Caco-2 (cell line): ENCODE measurements around the gene GPSM1. TPM values are rescaled to one million over a fixed set of nuclear protein-coding genes. Genes with fewer than 3 reads are reported as not detected.

Experiments used
- BruUV-seq: library from RNA; stranded (reverse); fragments of 400-500 nt; replicated peaks from 2 replicates; lab custom pipeline; 2021; lab: Mats Ljungman, UMichigan
- CTCF ChIA-PET: fragments of 300-600 bp; sonication (Branson Sonifier 250); formaldehyde crosslinking; loops from one replicate; lab custom pipeline; 2022; ENCODE audit warnings: antibody characterized with exemption; lab: Charles Lee
- POLR2A ChIA-PET: fragments of 300-600 bp; sonication (Branson Sonifier 250); formaldehyde crosslinking; loops from one replicate; lab custom pipeline; 2022; ENCODE audit warnings: antibody characterized with exemption; lab: Charles Lee
- DNase-seq, 2 experiments: peaks; one replicate each; pipeline versions ENCODE4 v3.0.0 to v3.0.0-alpha.2; 2020 to 2022
- H3K27me3 ChIP-seq: replicated peaks from 2 replicates; pipeline ENCODE4 v1.6.0; 2011; ENCODE audit warnings: low read length; ENCODE audit not compliant: control insufficient read depth, insufficient read depth
- H3K36me3 ChIP-seq: 2 replicates; pipeline ENCODE4 v1.5.1; 2011; ENCODE audit warnings: low read length; ENCODE audit not compliant: control insufficient read depth, insufficient read depth
- H3K4me1 ChIP-seq: fragments of 250-450 bp; sonication (Bioruptor Pico); 2 replicates; pipeline ENCODE4 v1.5.1; 2020; ENCODE audit warnings: mild to moderate bottlenecking
- H3K4me3 ChIP-seq: 2 replicates; pipeline ENCODE4 v1.5.1; 2011; ENCODE audit warnings: low read depth, mild to moderate bottlenecking, control low read depth, low read length
- H3K9me3 ChIP-seq: fragments of 250-450 bp; sonication (Bioruptor Pico); 2 replicates; pipeline ENCODE4 v1.5.1; 2020; ENCODE audit warnings: mild to moderate bottlenecking, moderate library complexity
- H3K27ac Mint-ChIP-seq: one replicate; pipeline ENCODE4 v1.8.0; 2022; ENCODE audit warnings: mixed read lengths; ENCODE audit not compliant: unreplicated experiment
- H3K27me3 Mint-ChIP-seq: one replicate; pipeline ENCODE4 v1.8.0; 2022; ENCODE audit warnings: mixed read lengths; ENCODE audit not compliant: insufficient read depth, unreplicated experiment
- H3K36me3 Mint-ChIP-seq: one replicate; pipeline ENCODE4 v1.8.0; 2022; ENCODE audit warnings: mild to moderate bottlenecking, mixed read lengths; ENCODE audit not compliant: insufficient read depth, unreplicated experiment
- H3K4me1 Mint-ChIP-seq: one replicate; pipeline ENCODE4 v1.8.0; 2022; ENCODE audit warnings: low read depth, mixed read lengths; ENCODE audit not compliant: unreplicated experiment
- H3K4me3 Mint-ChIP-seq: one replicate; pipeline ENCODE4 v1.8.0; 2022; ENCODE audit warnings: mild to moderate bottlenecking, moderate library complexity, mixed read lengths; ENCODE audit not compliant: unreplicated experiment
- H3K9me3 Mint-ChIP-seq: one replicate; pipeline ENCODE4 v1.8.0; 2022; ENCODE audit warnings: mixed read lengths; ENCODE audit not compliant: unreplicated experiment
- CTCF ChIP-seq, 2 experiments: fragments of 200-600 bp in 1 of 2; IDR thresholded peaks; 1 replicate in 1 of 2; 2 replicates in 1 of 2; pipeline versions ENCODE4 v1.5.1 to v1.8.0; 2011 to 2022; ENCODE audit warnings: antibody characterized with exemption in 1 of 2, control low read depth in 1 of 2, inconsistent platforms in 1 of 2, low read depth in 1 of 2, low read length in 1 of 2, mild to moderate bottlenecking in 1 of 2, moderate library complexity in 1 of 2; ENCODE audit not compliant: insufficient read depth in 1 of 2, severe bottlenecking in 1 of 2, unreplicated experiment in 1 of 2
- intact Hi-C: fragments of 100-400 bp; cut with micrococcal nuclease; formaldehyde crosslinking; loops from one replicate; pipeline ENCODE4 v1.10.0; 2022; ENCODE audit not compliant: unreplicated experiment
- total RNA-seq: library from RNA; stranded (reverse); gene quantifications from 2 replicates; pipeline ENCODE4 v1.2.3, GENCODE V29; 2022

Gene GPSM1
- total RNA-seq, 1 experiment from 2014 or later: 25.7 TPM

- no peak for TF ChIP-seq CTCF (IDR thresholded peaks at IDR 0.05; ENCODE audit: insufficient read depth in 1 of 2, low read depth in 1 of 2, low read length in 1 of 2, severe bottlenecking in 1 of 2, unreplicated experiment in 1 of 2)
- no peaks in the 10 kb centered on the region for H3K9me3 Mint-ChIP-seq
- CTCF ChIA-PET: interaction anchor here (1.1 kb wide), 1 partner anchor 10 kb away, joined by 3 read pairs; no protein-coding TSS in a partner anchor
- no peak overlapping the region for H3K27ac Mint-ChIP-seq
- no peak overlapping the region for H3K4me3 ChIP-seq
- no peaks in the 10 kb centered on the region for H3K36me3 ChIP-seq
- H3K9me3 ChIP-seq: no peaks in the 10 kb centered on the region
- no peaks in the 10 kb centered on the region for H3K4me1 Mint-ChIP-seq
- H3K36me3 Mint-ChIP-seq: no peaks in the 10 kb centered on the region
- H3K27me3 Mint-ChIP-seq: no peaks in the 10 kb centered on the region
- no peaks in the 10 kb centered on the region for H3K4me1 ChIP-seq
- H3K4me3 Mint-ChIP-seq: no peak overlapping the region
- no TSS peak for BruUV-seq
- intact Hi-C loops: no loop called here
- no peak for DNase-seq
- POLR2A ChIA-PET: no interaction called here
- H3K27me3 ChIP-seq: no peaks in the 10 kb centered on the region
Observed at GRCh38 chr9:136286359-136286986, 40.9 kb upstream of the GPSM1 start.

GRCh38 chr9:136286987-136287379 lies 40.4 kb upstream of the GPSM1 start:
- Mint-ChIP-seq H3K27me3 (no peaks in the 10 kb centered on the region), H3K9me3 (no peaks in the 10 kb centered on the region), H3K4me1 (no peaks in the 10 kb centered on the region), H3K4me3 (no peak overlapping the region), H3K27ac (no peak overlapping the region), H3K36me3 (no peaks in the 10 kb centered on the region)
- ChIA-PET POLR2A (no interaction called here), CTCF (no interaction called here)
- no peaks in the 10 kb centered on the region for H3K27me3 ChIP-seq
- intact Hi-C loops: no loop called here
- H3K36me3 ChIP-seq: no peaks in the 10 kb centered on the region
- H3K4me3 ChIP-seq: no peak overlapping the region
- TF ChIP-seq CTCF (IDR thresholded peaks at IDR 0.05; ENCODE audit: insufficient read depth in 1 of 2, low read depth in 1 of 2, low read length in 1 of 2, severe bottlenecking in 1 of 2, unreplicated experiment in 1 of 2): no peak
- no TSS peak for BruUV-seq
- no peaks in the 10 kb centered on the region for H3K4me1 ChIP-seq
- no peak for DNase-seq
- no peaks in the 10 kb centered on the region for H3K9me3 ChIP-seq

GRCh38 chr9:136287960-136288753 lies 39.2 kb upstream of the GPSM1 start:
- no peaks in the 10 kb centered on the region for H3K4me1 Mint-ChIP-seq
- ChIA-PET POLR2A (no interaction called here), CTCF (no interaction called here)
- Histone ChIP-seq H3K4me1 (no peaks in the 10 kb centered on the region), H3K27me3 (no peaks in the 10 kb centered on the region), H3K36me3 (no peaks in the 10 kb centered on the region), H3K4me3 (no peak overlapping the region), H3K9me3 (no peaks in the 10 kb centered on the region)
- H3K9me3 Mint-ChIP-seq: no peaks in the 10 kb centered on the region
- no peaks in the 10 kb centered on the region for H3K27me3 Mint-ChIP-seq
- no peak for DNase-seq
- no TSS peak for BruUV-seq
- TF ChIP-seq CTCF (IDR thresholded peaks at IDR 0.05; ENCODE audit: insufficient read depth in 1 of 2, low read depth in 1 of 2, low read length in 1 of 2, severe bottlenecking in 1 of 2, unreplicated experiment in 1 of 2): no peak
- H3K4me3 Mint-ChIP-seq: no peak overlapping the region
- intact Hi-C loops: no loop called here
- no peak overlapping the region for H3K27ac Mint-ChIP-seq
- no peaks in the 10 kb centered on the region for H3K36me3 Mint-ChIP-seq
